ENCODE data around the gene WDFY4.

WDFY4 gene

GRCh38 chr10:48768144-48768766, 83.6 kb downstream of the WDFY4 start:
- no peak overlapping the region for H3K4me3 ChIP-seq
- H3K27ac ChIP-seq: no peak overlapping the region
- no peak for TF ChIP-seq CTCF (IDR thresholded peaks at IDR 0.05)
- H3K36me3 ChIP-seq: no peaks in the 10 kb centered on the region
- H3K4me1 ChIP-seq: no peaks in the 10 kb centered on the region
- H3K27me3 ChIP-seq: no peaks in the 10 kb centered on the region
- H3K9me3 ChIP-seq: no peaks in the 10 kb centered on the region
- intact Hi-C loops (cut with DNase I; ENCODE audit: low total_unique reads): no loop called here
- no peak for DNase-seq

- TF ChIP-seq CTCF (IDR thresholded peaks at IDR 0.05): no peak
- Histone ChIP-seq H3K27me3 (no peaks in the 10 kb centered on the region), H3K27ac (no peak overlapping the region), H3K4me1 (no peaks in the 10 kb centered on the region), H3K4me3 (no peak overlapping the region), H3K36me3 (no peaks in the 10 kb centered on the region), H3K9me3 (no peaks in the 10 kb centered on the region)
- intact Hi-C loops (cut with DNase I; ENCODE audit: low total_unique reads): no loop called here
- no peak for DNase-seq
Measured at GRCh38 chr10:48768926-48769325, 84.3 kb downstream of the WDFY4 start.

DNA sequence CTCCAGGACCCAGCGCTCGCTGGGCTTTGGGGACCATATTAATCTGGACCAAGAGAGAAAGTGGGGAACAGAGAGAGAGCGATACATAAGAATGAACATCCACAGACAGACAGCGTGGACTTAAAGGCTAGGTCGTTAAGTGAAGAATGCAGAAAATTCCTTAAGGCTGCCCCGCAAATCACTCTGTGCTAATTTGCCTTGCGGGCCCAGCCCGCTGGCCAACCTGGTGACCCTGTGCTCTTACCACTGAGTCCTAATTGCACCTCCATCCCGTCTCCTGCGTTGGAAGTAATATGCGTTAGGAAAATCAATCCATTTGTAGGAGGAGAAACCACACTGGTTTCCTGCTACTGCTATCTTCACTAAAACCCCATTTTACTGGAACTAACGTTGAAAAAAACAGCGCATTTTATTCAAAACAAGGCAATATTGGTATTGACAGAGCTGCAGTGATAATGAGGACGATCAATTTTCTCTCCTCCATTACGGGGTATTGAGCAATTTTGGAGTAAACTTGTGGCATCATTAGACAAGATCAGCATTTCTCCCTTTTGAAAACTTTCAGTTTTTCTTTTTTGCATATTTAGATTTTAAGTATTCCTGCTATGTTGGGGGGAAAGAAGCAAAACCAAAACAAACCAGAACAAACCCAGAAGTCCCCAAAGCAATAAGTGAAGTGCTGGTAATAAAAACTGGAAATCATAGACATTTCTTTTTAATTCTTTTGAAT, 85.2 kb downstream of the WDFY4 start:
- Histone ChIP-seq H3K27me3 (no peaks in the 10 kb centered on the region), H3K27ac (no peak overlapping the region), H3K9me3 (no peaks in the 10 kb centered on the region), H3K36me3 (no peaks in the 10 kb centered on the region), H3K4me1 (no peaks in the 10 kb centered on the region), H3K4me3 (no peak overlapping the region)
- DNase-seq: no peak
- no peak for TF ChIP-seq CTCF (IDR thresholded peaks at IDR 0.05)
- intact Hi-C loops (cut with DNase I; ENCODE audit: low total_unique reads): no loop called here

- intact Hi-C loops (cut with DNase I; ENCODE audit: low total_unique reads): no loop called here
- Histone ChIP-seq H3K27ac (no peak overlapping the region), H3K4me1 (no peaks in the 10 kb centered on the region), H3K4me3 (no peak overlapping the region), H3K9me3 (no peaks in the 10 kb centered on the region), H3K27me3 (no peaks in the 10 kb centered on the region), H3K36me3 (no peaks in the 10 kb centered on the region)
- no peak for TF ChIP-seq CTCF (IDR thresholded peaks at IDR 0.05)
- DNase-seq: no peak
Measured at GRCh38 chr10:48770561-48771089, 86.0 kb downstream of the WDFY4 start.

GRCh38 chr10:48771234-48771633, 86.6 kb downstream of the WDFY4 start:
- no peak overlapping the region for H3K4me3 ChIP-seq
- H3K9me3 ChIP-seq: no peaks in the 10 kb centered on the region
- intact Hi-C loops (cut with DNase I; ENCODE audit: low total_unique reads): no loop called here
- no peaks in the 10 kb centered on the region for H3K36me3 ChIP-seq
- DNase-seq: no peak
- H3K27me3 ChIP-seq: no peaks in the 10 kb centered on the region
- no peak for TF ChIP-seq CTCF (IDR thresholded peaks at IDR 0.05)
- H3K4me1 ChIP-seq: no peaks in the 10 kb centered on the region
- no peak overlapping the region for H3K27ac ChIP-seq
